Calu3 (cell line): ENCODE measurements around the gene GFY. TPM values are rescaled to one million over a fixed set of nuclear protein-coding genes. Genes with fewer than 3 reads are reported as not detected.
A peak's percentile ranks its signal among the peaks of the same experiment; 100 is the strongest.

Experiments used
- BruUV-seq: library from RNA; stranded (reverse); fragments of 400-500 nt; replicated peaks from 2 replicates; lab custom pipeline; 2021; lab: Mats Ljungman, UMichigan
- CTCF ChIA-PET: fragments of 300-600 bp; sonication (Branson Sonifier 250); formaldehyde crosslinking; loops from one replicate; lab custom pipeline; 2022; ENCODE audit warnings: antibody characterized with exemption; lab: Charles Lee
- DNase-seq: peaks from one replicate; pipeline ENCODE4 v3.0.0; 2022
- H3K27ac Mint-ChIP-seq: one replicate; pipeline ENCODE4 v1.8.0; 2022; ENCODE audit warnings: mixed read lengths; ENCODE audit not compliant: unreplicated experiment
- H3K27me3 Mint-ChIP-seq: one replicate; pipeline ENCODE4 v1.8.0; 2022; ENCODE audit warnings: mixed read lengths; ENCODE audit not compliant: unreplicated experiment
- H3K36me3 Mint-ChIP-seq: one replicate; pipeline ENCODE4 v1.8.0; 2022; ENCODE audit warnings: mild to moderate bottlenecking, moderate library complexity, mixed read lengths; ENCODE audit not compliant: insufficient read depth, unreplicated experiment
- H3K4me1 Mint-ChIP-seq: one replicate; pipeline ENCODE4 v1.8.0; 2022; ENCODE audit warnings: mild to moderate bottlenecking, low read depth, mixed read lengths; ENCODE audit not compliant: unreplicated experiment
- H3K4me3 Mint-ChIP-seq: one replicate; pipeline ENCODE4 v1.8.0; 2022; ENCODE audit warnings: mild to moderate bottlenecking, low read depth, moderate library complexity, mixed read lengths; ENCODE audit not compliant: unreplicated experiment
- H3K9me3 Mint-ChIP-seq: one replicate; pipeline ENCODE4 v1.8.0; 2022; ENCODE audit warnings: low read depth, mixed read lengths; ENCODE audit not compliant: unreplicated experiment
- CTCF ChIP-seq: fragments of 200-600 bp; IDR thresholded peaks from one replicate; pipeline ENCODE4 v1.8.0; 2022; ENCODE audit warnings: antibody characterized with exemption; ENCODE audit not compliant: unreplicated experiment
- intact Hi-C: fragments of 100-400 bp; cut with micrococcal nuclease; formaldehyde crosslinking; loops from one replicate; pipeline ENCODE4 v1.10.0; 2022; ENCODE audit not compliant: unreplicated experiment
- total RNA-seq: library from RNA; stranded (reverse); gene quantifications from 2 replicates; pipeline ENCODE4 v1.2.3, GENCODE V29; 2022

GFY gene
- total RNA-seq, 1 experiment from 2014 or later: not detected

- CTCF ChIA-PET: interaction anchor here (0.7 kb wide), 1 partner anchor 561 kb away, joined by 4 read pairs; no protein-coding TSS in a partner anchor
- no peak for TF ChIP-seq CTCF
- no peaks in the 10 kb centered on the region for H3K36me3 Mint-ChIP-seq
- H3K4me3 Mint-ChIP-seq: no peak overlapping the region
- DNase-seq: no peak
- H3K9me3 Mint-ChIP-seq: peaks cover 3% of the 10 kb centered on the region
- H3K27ac Mint-ChIP-seq: no peak overlapping the region
- peaks cover 30% of the 10 kb centered on the region for H3K4me1 Mint-ChIP-seq
- peaks cover 99% of the 10 kb centered on the region for H3K27me3 Mint-ChIP-seq
- intact Hi-C loops: loop anchor here (5.0 kb wide), 1 partner anchor 35 kb away; no protein-coding TSS in a partner anchor
- no TSS peak for BruUV-seq
Observed at GRCh38 chr19:49427339-49427738, 2.2 kb downstream of the GFY start.

- Mint-ChIP-seq H3K4me3 (peak overlapping the region; percentile 37), H3K27ac (no peak overlapping the region), H3K4me1 (peaks cover 29% of the 10 kb centered on the region), H3K9me3 (peaks cover 3% of the 10 kb centered on the region), H3K36me3 (no peaks in the 10 kb centered on the region), H3K27me3 (peaks cover 99% of the 10 kb centered on the region)
- TF ChIP-seq CTCF: no peak
- no TSS peak for BruUV-seq
- CTCF ChIA-PET: interaction anchor here (0.7 kb wide), 1 partner anchor 561 kb away, joined by 4 read pairs; no protein-coding TSS in a partner anchor
- DNase-seq: peak; percentile 42
- intact Hi-C loops: loop anchor here (5.0 kb wide), 1 partner anchor 36 kb away; no protein-coding TSS in a partner anchor
Observed at GRCh38 chr19:49427855-49428546, 2.8 kb downstream of the GFY start.

GRCh38 chr19:49428547-49429451 is 3.6 kb downstream of the GFY start:
- CTCF ChIA-PET: no interaction called here
- peaks cover 3% of the 10 kb centered on the region for H3K9me3 Mint-ChIP-seq
- H3K4me1 Mint-ChIP-seq: peaks cover 21% of the 10 kb centered on the region
- H3K4me3 Mint-ChIP-seq: peak overlapping the region; percentile 37
- TF ChIP-seq CTCF: no peak
- H3K27ac Mint-ChIP-seq: no peak overlapping the region
- H3K36me3 Mint-ChIP-seq: no peaks in the 10 kb centered on the region
- intact Hi-C loops: loop anchor here (5.0 kb wide), 1 partner anchor 36 kb away; no protein-coding TSS in a partner anchor
- no peak for DNase-seq
- H3K27me3 Mint-ChIP-seq: peaks cover 99% of the 10 kb centered on the region
- BruUV-seq: no TSS peak

- Mint-ChIP-seq H3K9me3 (peaks cover 3% of the 10 kb centered on the region), H3K27ac (no peak overlapping the region), H3K4me3 (no peak overlapping the region), H3K4me1 (peaks cover 18% of the 10 kb centered on the region), H3K36me3 (no peaks in the 10 kb centered on the region), H3K27me3 (peaks cover 96% of the 10 kb centered on the region)
- DNase-seq: no peak
- TF ChIP-seq CTCF: no peak
- BruUV-seq: no TSS peak
- CTCF ChIA-PET: interaction anchor here (0.6 kb wide), 1 partner anchor 320 kb away, joined by 3 read pairs; no protein-coding TSS in a partner anchor
- intact Hi-C loops: no loop called here
Observed at GRCh38 chr19:49430172-49430677, 5.0 kb downstream of the GFY start.
